Activated T-cell treated with anti-CD3 and anti-CD28 coated beads, Interleukin-2, amount 50 U/mL, for 1 hour (primary cell): ENCODE results near the gene GNL3L.
"Not testable (repeated sequence)": the region's sequence is repeated elsewhere in the genome, so short reads cannot be mapped to it uniquely, and the experiment has no call there.

ENCODE experiments used
- DNase-seq: peaks from one replicate; pipeline ENCODE4 v3.0.0-alpha.2; 2020

GNL3L gene

DNA sequence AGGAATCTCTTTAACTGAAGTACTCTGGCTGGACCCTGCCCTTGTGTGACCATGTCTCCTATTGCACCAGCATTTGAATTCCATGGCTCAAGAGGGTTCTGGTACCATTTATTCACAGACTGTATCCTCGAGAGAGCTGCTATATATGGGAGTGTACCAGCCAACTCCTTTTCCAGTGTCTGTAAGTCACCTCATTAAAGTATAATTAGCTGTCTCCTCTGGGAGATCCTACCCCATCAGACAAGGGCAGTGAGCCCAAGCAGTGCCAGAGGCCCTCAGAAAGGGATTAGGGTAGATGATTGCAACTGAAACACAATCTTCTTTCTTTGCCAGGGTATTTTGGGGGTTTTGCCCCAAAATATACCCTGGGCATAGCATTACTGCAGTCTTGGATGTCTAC lies 31.6 kb downstream of the GNL3L start:
- no peak for DNase-seq

DNA sequence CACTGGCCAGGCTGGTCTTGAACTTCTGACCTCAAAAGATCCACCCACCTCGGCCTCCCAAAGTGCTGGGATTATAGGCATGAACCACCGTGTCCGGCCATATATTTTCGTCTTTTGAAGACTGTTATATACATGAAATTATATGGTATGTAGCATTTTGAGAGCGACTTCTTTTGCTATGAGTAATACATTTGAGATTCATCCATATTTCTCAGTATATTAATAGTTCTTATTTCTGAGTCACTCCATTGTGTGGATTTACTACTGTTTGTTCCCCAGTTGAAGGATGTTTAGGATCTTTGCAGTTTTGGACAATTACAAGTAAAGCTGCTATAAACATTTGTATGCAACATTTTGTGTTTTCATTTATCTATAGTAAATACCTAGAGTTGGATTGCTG lies 34.9 kb downstream of the GNL3L start:
- DNase-seq, result no peak

DNA sequence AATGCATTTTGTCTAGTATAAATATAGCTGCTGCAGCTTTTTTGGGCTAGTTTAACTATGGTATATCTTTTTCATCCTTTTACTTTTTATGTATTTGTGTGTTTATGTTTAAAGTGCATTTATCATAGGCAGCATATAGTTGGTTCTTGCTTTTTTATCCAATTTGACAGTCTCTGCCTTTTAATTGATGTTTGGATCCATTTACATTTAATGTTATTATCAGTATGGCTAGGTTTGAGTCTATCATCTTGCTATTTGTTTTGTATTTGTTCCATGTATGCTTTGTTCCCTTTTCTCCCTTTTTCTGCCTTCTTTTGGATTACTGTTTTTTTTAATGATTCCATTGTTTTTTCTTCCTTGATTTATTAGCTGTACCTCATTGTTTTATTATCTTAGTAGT lies 40.3 kb downstream of the GNL3L start:
- no peak for DNase-seq

DNA sequence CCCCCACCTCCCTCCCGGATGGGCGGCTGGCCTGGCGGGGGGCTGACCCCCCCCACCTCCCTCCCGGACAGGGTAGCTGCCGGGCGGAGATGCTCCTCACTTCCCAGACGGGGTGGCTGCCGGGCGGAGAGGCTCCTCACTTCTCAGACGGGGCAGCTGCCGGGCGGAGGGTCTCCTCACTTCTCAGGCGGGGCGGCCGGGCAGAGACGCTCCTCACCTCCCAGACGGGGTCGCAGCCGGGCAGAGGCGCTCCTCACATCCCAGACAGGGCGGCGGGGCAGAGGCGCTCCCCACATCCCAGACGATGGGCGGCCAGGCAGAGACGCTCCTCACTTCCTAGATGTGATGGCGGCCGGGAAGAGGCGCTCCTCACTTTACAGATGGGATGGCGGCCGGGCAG lies 42.6 kb downstream of the GNL3L start:
- DNase-seq, result not testable (repeated sequence)

DNA sequence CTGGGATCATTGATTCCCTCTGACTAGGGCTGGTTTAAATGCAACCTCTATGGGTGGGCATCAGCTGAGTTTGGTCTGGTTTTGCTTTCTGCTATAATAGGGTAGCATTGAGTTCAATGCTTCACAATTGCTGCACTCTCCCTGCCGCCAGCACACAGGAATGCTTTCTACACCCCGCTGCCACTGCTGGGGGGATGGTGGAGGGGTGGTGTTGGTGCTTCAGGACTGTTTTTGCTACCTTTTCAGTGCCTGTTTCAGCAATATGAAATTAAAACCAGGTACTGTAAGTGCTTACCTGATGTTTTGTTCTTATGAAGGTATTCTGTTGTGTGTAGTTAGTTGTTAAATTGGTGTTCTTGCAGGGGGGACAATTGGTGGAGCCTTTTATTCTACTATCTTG lies 67.7 kb downstream of the GNL3L start:
- no peak for DNase-seq

DNA sequence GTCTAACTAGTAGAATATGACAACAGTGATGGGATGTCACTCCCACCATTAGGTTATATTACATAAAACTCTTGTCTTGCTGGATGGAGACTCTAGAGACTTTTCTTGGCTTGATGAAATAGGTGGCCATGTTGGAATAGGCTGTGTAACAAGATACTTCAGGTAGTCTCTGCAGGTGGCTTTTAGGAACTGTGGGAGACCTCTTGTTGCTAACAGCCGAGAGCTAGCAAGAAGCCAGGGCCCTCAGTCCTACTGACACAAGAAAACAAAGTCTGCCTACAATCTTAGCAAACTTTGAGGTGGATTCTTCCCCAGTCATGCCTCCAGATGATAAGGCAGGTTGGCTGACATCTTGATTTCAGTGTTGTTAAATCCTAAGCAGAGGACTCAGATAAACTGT lies 72.5 kb downstream of the GNL3L start:
- DNase-seq, result no peak
